HepG2 (cell line): ENCODE results near the gene POLR3E. TPM values are rescaled to one million over a fixed set of nuclear protein-coding genes. Genes with fewer than 3 reads are reported as not detected.

Source experiments
- AGO2 ChIP-seq: fragments of 200-400 bp; formaldehyde crosslinking; optimal IDR thresholded peaks from 2 replicates; pipeline ENCODE3; 2017; ENCODE audit warnings: mild to moderate bottlenecking, low read depth, low read length, moderate library complexity
- CENPT ChIP-seq: sonication (generic); formaldehyde crosslinking; IDR thresholded peaks from 2 replicates; pipeline ENCODE4 v1.8.0; 2022; ENCODE audit warnings: low read depth, mild to moderate bottlenecking, moderate library complexity, missing genetic modification reagents
- HIVEP1 ChIP-seq: sonication (generic); formaldehyde crosslinking; IDR thresholded peaks from 2 replicates; pipeline ENCODE4 v1.4.0; 2020; ENCODE audit warnings: mild to moderate bottlenecking, missing genetic modification reagents
- NCOA5 ChIP-seq: sonication (generic); formaldehyde crosslinking; IDR thresholded peaks from 2 replicates; pipeline ENCODE4 v1.4.0; 2020; ENCODE audit warnings: missing genetic modification reagents
- RBM22 ChIP-seq: fragments of 200-400 bp; formaldehyde crosslinking; optimal IDR thresholded peaks from 2 replicates; pipeline ENCODE3; 2017; ENCODE audit warnings: mild to moderate bottlenecking, low read length, moderate library complexity
- SAFB2 ChIP-seq: sonication (generic); formaldehyde crosslinking; IDR thresholded peaks from 2 replicates; pipeline ENCODE4 v1.5.1; 2020; ENCODE audit warnings: missing genetic modification reagents, low read depth, mild to moderate bottlenecking, borderline replicate concordance
- SETDB1 ChIP-seq: sonication (generic); formaldehyde crosslinking; IDR thresholded peaks from 2 replicates; pipeline ENCODE4 v1.5.1; 2020; ENCODE audit warnings: missing genetic modification reagents, mild to moderate bottlenecking, borderline replicate concordance
- ZNF180 ChIP-seq: sonication (generic); formaldehyde crosslinking; IDR thresholded peaks from 2 replicates; pipeline ENCODE4 v1.4.0; 2020; ENCODE audit warnings: low read depth, missing genetic modification reagents, borderline replicate concordance
- ZNF225 ChIP-seq: sonication (generic); formaldehyde crosslinking; IDR thresholded peaks from 2 replicates; pipeline ENCODE4 v1.4.0; 2020; ENCODE audit warnings: mild to moderate bottlenecking, missing genetic modification reagents
- ZNF737 ChIP-seq: sonication (generic); formaldehyde crosslinking; IDR thresholded peaks from 2 replicates; pipeline ENCODE4 v1.5.0; 2020; ENCODE audit warnings: missing genetic modification reagents, mild to moderate bottlenecking, borderline replicate concordance
- polyA plus RNA-seq, 8 experiments: library from polyadenylated mRNA; depleted of rRNA in 3 of 8; stranded (reverse) in 7 of 8; unstranded in 1 of 8; fragments of >200 nt; fragmentation: Illumina TruSeq in 4 of 8; extraction: Trizol in 4 of 8; gene quantifications; 2 replicates each; pipeline versions ENCODE4 v1.2.1 to v1.2.3, GENCODE V29; 2011 to 2016; ENCODE audit warnings: low read depth in 4 of 8, missing spikeins in 1 of 8, mixed read lengths in 1 of 8; ENCODE audit not compliant: insufficient read depth in 1 of 8
- total RNA-seq, 5 experiments: library from RNA; depleted of rRNA; stranded (reverse); fragments of >200 nt; fragmentation: Illumina TruSeq; extraction: Trizol; gene quantifications; 2 replicates each; pipeline ENCODE4 v1.2.3, GENCODE V29; 2016; ENCODE audit warnings: low read depth in 1 of 5
- TF ChIP-seq, protein P1 (sequence below): sonication (generic); formaldehyde crosslinking; IDR thresholded peaks from 2 replicates; pipeline ENCODE4 v1.4.0; 2020; ENCODE audit warnings: missing genetic modification reagents
- TF ChIP-seq, protein P2 (sequence below): sonication (generic); formaldehyde crosslinking; IDR thresholded peaks from 2 replicates; pipeline ENCODE4 v1.4.0; 2020; ENCODE audit warnings: missing genetic modification reagents, borderline replicate concordance

POLR3E gene
- total and polyA plus RNA-seq, 2 of the 13 experiments (the other 11 are each of a cell fraction or from before 2014, with no cell fraction given) = 135 to 262 TPM

DNA sequence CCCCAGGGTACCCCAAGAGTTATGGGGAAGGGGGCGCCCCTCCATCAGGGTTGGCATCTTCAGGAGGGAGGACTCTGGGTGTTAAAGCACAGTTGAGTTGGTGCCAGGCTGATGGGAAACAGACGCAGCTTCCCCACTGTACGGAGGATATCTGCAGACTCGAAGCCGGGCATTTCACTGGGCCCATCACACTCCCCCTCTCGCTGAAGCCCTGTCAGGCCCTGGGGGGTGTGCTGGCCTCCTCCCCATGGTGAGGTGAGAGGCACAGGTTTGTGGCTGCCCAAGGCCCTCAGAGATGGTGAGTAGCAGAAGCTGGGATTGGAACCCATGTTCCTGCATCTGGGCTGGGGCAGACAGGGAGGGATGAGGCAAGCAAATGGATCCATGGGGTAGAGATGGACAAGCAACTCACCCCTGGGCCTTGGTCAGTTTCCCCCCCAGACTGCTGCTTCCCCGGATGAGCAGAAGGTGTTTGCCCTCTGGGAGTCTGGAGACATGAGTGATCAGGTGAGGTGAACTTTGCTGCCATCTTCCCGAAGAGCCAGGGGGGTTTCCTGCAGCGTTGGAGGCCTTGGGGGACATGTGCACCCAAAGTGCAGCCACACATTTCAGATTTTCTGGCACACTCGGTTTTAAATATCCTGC lies 31.0 kb downstream of the POLR3E start (continued):
- TF ChIP-seq ZNF225 (CRISPR knock-in tag) (peak; percentile 50; the same call in 1 of the 2 replicates), NCOA5 (CRISPR knock-in tag) (no peak), HIVEP1 (peak; percentile 36; the same call in 1 of the 2 replicates), SETDB1 (CRISPR knock-in tag) (no peak), ZNF180 (CRISPR knock-in tag) (no peak), CENPT (no peak), AGO2 (peak; percentile 70), SAFB2 (CRISPR knock-in tag) (no peak), RBM22 (peak; percentile 12), ZNF737 (CRISPR knock-in tag) (0 out of 2 replicates have a peak, but pooled peaks have one; percentile 32)
- TF ChIP-seq, protein P1, sequence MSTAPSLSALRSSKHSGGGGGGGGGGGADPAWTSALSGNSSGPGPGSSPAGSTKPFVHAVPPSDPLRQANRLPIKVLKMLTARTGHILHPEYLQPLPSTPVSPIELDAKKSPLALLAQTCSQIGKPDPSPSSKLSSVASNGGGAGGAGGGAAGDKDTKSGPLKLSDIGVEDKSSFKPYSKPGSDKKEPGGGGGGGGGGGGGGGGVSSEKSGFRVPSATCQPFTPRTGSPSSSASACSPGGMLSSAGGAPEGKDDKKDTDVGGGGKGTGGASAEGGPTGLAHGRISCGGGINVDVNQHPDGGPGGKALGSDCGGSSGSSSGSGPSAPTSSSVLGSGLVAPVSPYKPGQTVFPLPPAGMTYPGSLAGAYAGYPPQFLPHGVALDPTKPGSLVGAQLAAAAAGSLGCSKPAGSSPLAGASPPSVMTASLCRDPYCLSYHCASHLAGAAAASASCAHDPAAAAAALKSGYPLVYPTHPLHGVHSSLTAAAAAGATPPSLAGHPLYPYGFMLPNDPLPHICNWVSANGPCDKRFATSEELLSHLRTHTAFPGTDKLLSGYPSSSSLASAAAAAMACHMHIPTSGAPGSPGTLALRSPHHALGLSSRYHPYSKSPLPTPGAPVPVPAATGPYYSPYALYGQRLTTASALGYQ (CRISPR knock-in tag) = no peak
- TF ChIP-seq, protein P2, sequence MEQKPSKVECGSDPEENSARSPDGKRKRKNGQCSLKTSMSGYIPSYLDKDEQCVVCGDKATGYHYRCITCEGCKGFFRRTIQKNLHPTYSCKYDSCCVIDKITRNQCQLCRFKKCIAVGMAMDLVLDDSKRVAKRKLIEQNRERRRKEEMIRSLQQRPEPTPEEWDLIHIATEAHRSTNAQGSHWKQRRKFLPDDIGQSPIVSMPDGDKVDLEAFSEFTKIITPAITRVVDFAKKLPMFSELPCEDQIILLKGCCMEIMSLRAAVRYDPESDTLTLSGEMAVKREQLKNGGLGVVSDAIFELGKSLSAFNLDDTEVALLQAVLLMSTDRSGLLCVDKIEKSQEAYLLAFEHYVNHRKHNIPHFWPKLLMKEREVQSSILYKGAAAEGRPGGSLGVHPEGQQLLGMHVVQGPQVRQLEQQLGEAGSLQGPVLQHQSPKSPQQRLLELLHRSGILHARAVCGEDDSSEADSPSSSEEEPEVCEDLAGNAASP = no peak
